GM21576 (cell line): Measurements from ENCODE around the gene ACAD9.
"Not testable (repeated sequence)": the region's sequence is repeated elsewhere in the genome, so short reads cannot be mapped to it uniquely, and the experiment has no call there.

ENCODE experiments used
- ATAC-seq: cut with Tn5 transposase; IDR thresholded peaks from one replicate; pipeline ENCODE4 v1.9.1; 2021; ENCODE audit warnings: mild to moderate bottlenecking, moderate library complexity; ENCODE audit not compliant: unreplicated experiment

ACAD9 gene

DNA sequence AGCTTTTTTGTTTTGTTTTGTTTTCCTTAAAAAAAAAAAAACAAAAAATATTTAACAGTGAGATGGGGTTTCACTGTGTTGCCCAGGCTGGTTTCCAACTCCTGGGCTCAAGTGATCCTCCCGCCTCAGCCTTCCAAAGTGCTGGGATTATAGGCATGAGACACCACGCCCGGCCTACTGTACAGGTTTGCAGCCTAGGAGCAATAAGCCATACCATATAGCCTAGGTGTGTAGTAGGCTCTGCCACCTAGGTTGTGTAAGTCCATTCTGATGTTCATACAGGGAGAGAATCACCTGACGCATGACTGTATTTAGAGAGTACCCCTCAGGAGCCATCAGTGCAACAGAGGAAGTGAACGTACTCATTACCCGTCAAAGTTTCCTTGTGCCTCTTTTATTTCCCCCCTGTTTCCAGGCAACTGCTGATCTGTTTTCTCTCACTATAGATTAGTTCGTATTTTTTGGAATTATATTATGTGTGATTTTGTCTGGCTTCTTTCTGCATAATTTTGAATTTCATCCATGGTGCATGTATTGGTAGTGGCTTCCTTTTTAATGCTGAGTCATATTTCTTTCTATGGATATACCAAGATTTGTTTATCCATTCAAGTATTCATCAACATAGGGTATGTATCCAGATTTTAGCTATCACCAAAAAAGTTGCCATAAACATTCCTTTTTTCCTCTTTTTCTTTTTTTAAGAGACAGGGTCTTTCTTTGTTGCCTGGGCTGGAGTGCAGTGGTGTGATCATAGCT is 9.9 kb downstream of the ACAD9 start:
- no peak for ATAC-seq

GRCh38 chr3:128895843-128896697 is 16.6 kb downstream of the ACAD9 start:
- ATAC-seq: no peak

- no peak for ATAC-seq
Measured at GRCh38 chr3:128902426-128902825, 23.0 kb downstream of the ACAD9 start.

- ATAC-seq: no peak
Measured at GRCh38 chr3:128903501-128903900, 24.1 kb downstream of the ACAD9 start.

DNA sequence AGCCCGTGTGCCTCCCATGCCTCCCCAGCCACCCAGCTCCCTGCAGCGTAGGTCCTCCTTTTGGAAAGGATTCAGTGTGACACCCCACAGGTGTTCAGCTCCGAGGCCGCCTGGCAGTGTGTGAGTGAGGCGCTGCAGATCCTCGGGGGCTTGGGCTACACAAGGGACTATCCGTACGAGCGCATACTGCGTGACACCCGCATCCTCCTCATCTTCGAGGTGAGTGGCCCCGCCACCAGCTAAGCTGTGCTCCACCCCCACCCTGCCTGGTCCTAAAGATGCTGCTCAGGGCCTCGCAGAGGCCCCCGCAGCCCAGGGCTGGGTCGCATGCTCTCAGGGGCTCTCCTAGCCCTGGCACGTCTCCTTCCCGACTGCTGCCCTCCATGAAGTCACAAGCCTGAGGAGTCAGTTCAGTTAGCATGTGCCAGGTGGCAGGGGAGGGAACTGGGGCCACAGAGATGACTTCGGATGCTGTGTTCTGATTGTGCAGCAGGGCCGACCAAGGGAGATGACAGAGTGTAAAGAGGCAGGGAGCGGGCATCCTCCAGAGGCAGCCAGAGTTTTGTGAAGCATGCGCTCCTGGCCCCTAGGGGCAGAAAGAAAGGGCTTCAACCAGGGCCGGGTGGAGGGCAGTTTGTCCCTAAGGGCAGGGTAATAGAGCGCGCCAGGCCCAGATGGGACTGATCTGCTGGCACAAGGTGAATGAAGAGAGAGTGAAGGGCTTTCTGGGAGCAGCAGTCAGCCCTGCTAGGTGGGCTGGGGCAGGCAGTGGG is 26.8 kb downstream of the ACAD9 start:
- no peak for ATAC-seq

GRCh38 chr3:128906804-128907525 is 27.5 kb downstream of the ACAD9 start:
- no peak for ATAC-seq

DNA sequence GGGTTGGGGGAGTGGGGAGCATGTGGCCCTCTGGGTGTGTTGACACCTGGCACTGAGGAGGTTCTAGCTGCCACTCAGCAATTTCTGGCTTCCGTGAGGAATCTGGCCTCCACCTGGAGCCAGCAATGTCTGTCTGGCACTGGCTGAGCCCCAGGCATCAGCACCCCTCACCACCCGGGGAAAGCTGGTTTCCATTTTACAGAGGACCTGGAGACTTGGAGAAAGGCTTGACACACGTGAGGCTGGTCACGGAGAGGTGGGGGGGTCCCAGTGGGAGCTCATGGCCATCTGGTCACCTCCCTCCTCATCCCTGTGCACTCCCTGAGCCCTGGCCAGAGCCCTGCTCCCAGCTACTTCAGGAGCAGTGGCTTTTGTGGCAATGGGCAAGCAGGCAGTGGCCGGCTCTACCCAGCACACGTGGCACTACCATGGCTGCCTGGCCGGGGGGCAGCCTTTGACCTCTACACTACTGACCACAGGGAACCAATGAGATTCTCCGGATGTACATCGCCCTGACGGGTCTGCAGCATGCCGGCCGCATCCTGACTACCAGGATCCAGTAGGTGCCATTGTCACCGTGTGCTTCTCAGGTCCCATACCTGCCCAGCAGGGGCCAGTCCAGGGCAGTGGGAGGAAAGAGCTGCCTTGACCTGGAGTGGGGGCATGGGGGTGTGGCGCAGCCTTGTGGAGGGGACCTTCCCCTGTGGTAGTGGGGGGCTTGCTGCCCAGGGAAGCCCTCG is 28.5 kb downstream of the ACAD9 start:
- ATAC-seq: no peak

GRCh38 chr3:128908951-128909350 is 29.5 kb downstream of the ACAD9 start:
- ATAC-seq: no peak

- ATAC-seq: no peak
Measured at GRCh38 chr3:128910006-128910405, 30.6 kb downstream of the ACAD9 start.

DNA sequence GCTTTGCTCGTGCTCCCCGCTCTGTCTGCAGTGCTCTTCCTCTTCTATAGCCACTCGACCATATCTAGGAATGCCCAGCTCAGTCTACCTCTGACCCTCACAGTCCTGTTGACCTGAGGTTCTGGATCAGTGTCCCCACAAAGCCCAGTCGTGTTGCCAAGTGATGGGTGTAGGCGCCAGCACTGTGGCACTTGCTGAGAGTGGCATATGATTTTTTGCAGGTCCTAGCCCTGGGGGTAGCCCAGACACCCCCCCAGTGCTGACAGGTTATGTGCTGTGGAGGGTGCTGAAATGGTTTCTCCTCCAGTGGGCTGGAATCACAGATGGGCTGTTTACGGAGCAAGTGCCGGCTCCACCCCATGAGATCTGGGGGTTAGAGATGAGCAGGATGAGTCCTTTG is 32.5 kb downstream of the ACAD9 start:
- ATAC-seq: no peak

GRCh38 chr3:128914966-128915645 is 35.7 kb downstream of the ACAD9 start:
- ATAC-seq: no peak

- no peak for ATAC-seq
Measured at GRCh38 chr3:128917291-128917690, 37.9 kb downstream of the ACAD9 start.

GRCh38 chr3:128919988-128920387 is 40.6 kb downstream of the ACAD9 start:
- no peak for ATAC-seq

DNA sequence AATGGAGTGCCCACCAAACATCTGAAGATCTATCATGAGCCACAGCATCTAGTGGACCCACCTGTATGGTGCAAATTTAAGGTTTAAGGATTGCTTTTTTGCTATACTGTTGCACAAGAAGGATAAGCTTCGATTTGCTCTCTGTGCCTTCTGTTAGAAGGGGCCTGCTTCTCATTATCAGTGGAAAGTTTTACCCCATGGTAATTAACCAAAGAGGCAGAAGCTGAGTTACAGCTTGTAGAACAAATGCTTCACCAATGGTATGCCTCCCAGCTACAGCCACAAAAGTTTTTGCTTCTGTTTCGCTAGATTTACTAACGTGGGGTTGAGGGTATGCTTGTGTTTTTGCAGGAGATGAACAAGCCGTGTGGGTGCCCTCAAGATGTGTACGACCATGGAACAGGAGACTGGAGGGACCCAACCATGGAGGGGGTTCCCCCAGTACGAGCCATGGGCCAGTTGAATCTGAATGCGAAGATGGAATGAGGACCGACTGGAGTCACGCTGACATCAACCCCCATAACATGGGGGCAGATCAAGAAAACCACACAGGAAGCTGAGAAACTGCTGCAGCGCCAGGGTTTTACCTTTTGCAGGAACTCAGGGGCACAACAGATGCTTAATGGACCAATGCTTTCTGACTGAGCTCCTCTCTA is 43.5 kb downstream of the ACAD9 start:
- ATAC-seq: no peak

DNA sequence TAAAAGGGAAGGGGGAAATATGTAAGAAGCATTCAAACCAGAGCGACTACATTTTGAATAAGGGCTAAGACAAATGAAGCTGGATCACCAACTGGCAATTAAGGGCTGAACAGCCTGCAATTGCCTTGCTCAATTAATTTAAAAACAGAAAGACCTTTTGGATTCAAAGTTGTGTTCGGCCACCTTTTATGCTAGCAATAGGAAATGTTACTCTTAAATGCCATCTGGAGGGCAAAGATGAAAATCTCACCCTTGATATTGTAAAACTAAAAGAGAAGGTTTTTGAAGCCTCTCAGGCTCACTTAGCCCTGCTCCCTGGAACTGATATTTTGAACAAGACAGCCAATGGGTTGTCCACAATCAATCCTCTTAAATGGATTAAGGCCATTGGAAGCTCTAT is 44.2 kb downstream of the ACAD9 start:
- ATAC-seq: no peak

DNA sequence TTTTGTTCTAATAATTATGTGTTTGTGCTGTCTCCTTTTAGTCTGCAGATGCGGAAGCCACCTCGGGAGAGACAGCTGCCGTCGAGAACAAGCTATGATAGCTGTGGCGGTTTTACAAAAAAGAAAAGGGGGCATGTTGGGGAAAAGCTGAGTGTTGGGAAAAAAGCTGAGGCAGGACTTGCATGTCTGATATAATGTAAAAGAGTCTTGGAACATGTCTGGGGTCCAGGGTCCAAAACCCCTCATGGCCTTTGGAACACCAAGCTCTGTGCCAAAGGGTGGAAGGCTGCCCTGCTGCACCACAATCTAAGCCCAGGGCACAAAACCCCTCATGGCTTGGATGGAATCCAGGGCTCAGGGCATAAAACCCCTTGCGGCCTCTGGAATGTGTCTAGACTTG is 44.6 kb downstream of the ACAD9 start:
- not testable (repeated sequence) for ATAC-seq

- ATAC-seq: no peak
Measured at GRCh38 chr3:128929364-128929763, 49.9 kb downstream of the ACAD9 start.

GRCh38 chr3:128931046-128931445 is 51.6 kb downstream of the ACAD9 start:
- no peak for ATAC-seq
